ENCODE measurements around the gene AP2A1. TPM values are rescaled to one million over a fixed set of nuclear protein-coding genes. Genes with fewer than 3 reads are reported as not detected.

AP2A1 gene
- polyA plus RNA-seq, 1 experiment, result 59.1 TPM

GRCh38 chr19:49771674-49772139, 4.9 kb downstream of the AP2A1 start:
- Histone ChIP-seq H3K27me3 (ENCODE audit: control insufficient read depth, insufficient read depth, low read length) (no peaks in the 10 kb centered on the region), H3K4me3 (ENCODE audit: low read depth, low read length) (no peak overlapping the region), H3K27ac (ENCODE audit: low read depth, low read length) (no peak overlapping the region), H3K9me3 (ENCODE audit: control insufficient read depth, insufficient read depth, low read length) (no peaks in the 10 kb centered on the region)
- POLR2A ChIA-PET, result no interaction called here
- TF ChIP-seq CTCF (IDR thresholded peaks at IDR 0.05; ENCODE audit: low read depth, low read length), result no peak
- CTCF ChIA-PET, result interaction anchor here (1.2 kb wide), 1 partner anchor 54 kb away, joined by 8 read pairs; no protein-coding TSS in a partner anchor
- no peak for DNase-seq (ENCODE audit: low read depth, low spot score)

GRCh38 chr19:49772850-49773432, 6.1 kb downstream of the AP2A1 start:
- TF ChIP-seq CTCF (IDR thresholded peaks at IDR 0.05; ENCODE audit: low read depth, low read length), result no peak
- H3K27ac ChIP-seq (ENCODE audit: low read depth, low read length), result no peak overlapping the region
- POLR2A ChIA-PET, result no interaction called here
- CTCF ChIA-PET, result no interaction called here
- H3K9me3 ChIP-seq (ENCODE audit: control insufficient read depth, insufficient read depth, low read length), result no peaks in the 10 kb centered on the region
- DNase-seq (ENCODE audit: low read depth, low spot score), result no peak
- no peaks in the 10 kb centered on the region for H3K27me3 ChIP-seq (ENCODE audit: control insufficient read depth, insufficient read depth, low read length)
- no peak overlapping the region for H3K4me3 ChIP-seq (ENCODE audit: low read depth, low read length)

GRCh38 chr19:49773663-49774350, 7.0 kb downstream of the AP2A1 start:
- Histone ChIP-seq H3K27ac (ENCODE audit: low read depth, low read length) (no peak overlapping the region), H3K4me3 (ENCODE audit: low read depth, low read length) (no peak overlapping the region), H3K27me3 (ENCODE audit: control insufficient read depth, insufficient read depth, low read length) (no peaks in the 10 kb centered on the region), H3K9me3 (ENCODE audit: control insufficient read depth, insufficient read depth, low read length) (no peaks in the 10 kb centered on the region)
- TF ChIP-seq CTCF (IDR thresholded peaks at IDR 0.05; ENCODE audit: low read depth, low read length), result no peak
- ChIA-PET CTCF (no interaction called here), POLR2A (interaction anchor here (0.5 kb wide), 1 partner anchor 54 kb away, joined by 4 read pairs; no protein-coding TSS in a partner anchor)
- DNase-seq (ENCODE audit: low read depth, low spot score), result no peak

GRCh38 chr19:49774969-49775368, 8.2 kb downstream of the AP2A1 start:
- CTCF ChIA-PET, result no interaction called here
- POLR2A ChIA-PET, result no interaction called here
- H3K9me3 ChIP-seq (ENCODE audit: control insufficient read depth, insufficient read depth, low read length), result no peaks in the 10 kb centered on the region
- no peak overlapping the region for H3K27ac ChIP-seq (ENCODE audit: low read depth, low read length)
- no peak for TF ChIP-seq CTCF (IDR thresholded peaks at IDR 0.05; ENCODE audit: low read depth, low read length)
- H3K4me3 ChIP-seq (ENCODE audit: low read depth, low read length), result no peak overlapping the region
- H3K27me3 ChIP-seq (ENCODE audit: control insufficient read depth, insufficient read depth, low read length), result no peaks in the 10 kb centered on the region
- no peak for DNase-seq (ENCODE audit: low read depth, low spot score)

- POLR2A ChIA-PET, result no interaction called here
- TF ChIP-seq CTCF (IDR thresholded peaks at IDR 0.05; ENCODE audit: low read depth, low read length), result no peak
- H3K27ac ChIP-seq (ENCODE audit: low read depth, low read length), result no peak overlapping the region
- no peak overlapping the region for H3K4me3 ChIP-seq (ENCODE audit: low read depth, low read length)
- no peak for DNase-seq (ENCODE audit: low read depth, low spot score)
- no peaks in the 10 kb centered on the region for H3K9me3 ChIP-seq (ENCODE audit: control insufficient read depth, insufficient read depth, low read length)
- CTCF ChIA-PET, result no interaction called here
- H3K27me3 ChIP-seq (ENCODE audit: control insufficient read depth, insufficient read depth, low read length), result no peaks in the 10 kb centered on the region
Observed at GRCh38 chr19:49775742-49776370, 9.1 kb downstream of the AP2A1 start.
